ENCODE data around the gene FGF9. TPM values are rescaled to one million over a fixed set of nuclear protein-coding genes. Genes with fewer than 3 reads are reported as not detected.

The FGF9 gene
- total RNA-seq, 1 experiment from 2014 or later: 1.0 TPM

- Mint-ChIP-seq H3K27ac (ENCODE audit: unreplicated experiment) (no peak overlapping the region), H3K36me3 (ENCODE audit: insufficient read depth, unreplicated experiment) (no peaks in the 10 kb centered on the region), H3K9me3 (ENCODE audit: unreplicated experiment) (peaks cover 24% of the 10 kb centered on the region), H3K27me3 (ENCODE audit: insufficient read depth, unreplicated experiment) (peaks cover 2% of the 10 kb centered on the region), H3K4me3 (ENCODE audit: unreplicated experiment) (no peak overlapping the region), H3K4me1 (ENCODE audit: low read depth, unreplicated experiment) (no peaks in the 10 kb centered on the region)
- intact Hi-C loops (cut with micrococcal nuclease; ENCODE audit: unreplicated experiment): no loop called here
- no peaks in the 10 kb centered on the region for H3K36me3 ChIP-seq (ENCODE audit: control insufficient read depth, insufficient read depth, low read length)
- no peak for DNase-seq
- TF ChIP-seq CTCF (IDR thresholded peaks at IDR 0.05; ENCODE audit: insufficient read depth in 1 of 2, low read depth in 1 of 2, low read length in 1 of 2, severe bottlenecking in 1 of 2, unreplicated experiment in 1 of 2): no peak
- CTCF ChIA-PET: no interaction called here
- H3K4me1 ChIP-seq: peaks cover 23% of the 10 kb centered on the region
- BruUV-seq (replicated peaks): no TSS peak
- 0 out of 2 replicates have a peak, but pooled peaks cover 7% of the 10 kb centered on the region for H3K9me3 ChIP-seq
- H3K27me3 ChIP-seq (replicated peaks; ENCODE audit: control insufficient read depth, insufficient read depth, low read length): no peaks in the 10 kb centered on the region
- POLR2A ChIA-PET: no interaction called here
- no peak overlapping the region for H3K4me3 ChIP-seq (ENCODE audit: low read depth, low read length)
Measured at GRCh38 chr13:21659087-21659486, 11.8 kb upstream of the FGF9 start.

GRCh38 chr13:21661097-21661909, 9.6 kb upstream of the FGF9 start:
- Histone ChIP-seq H3K9me3 (0 out of 2 replicates have a peak, but pooled peaks cover 4% of the 10 kb centered on the region), H3K36me3 (ENCODE audit: control insufficient read depth, insufficient read depth, low read length) (no peaks in the 10 kb centered on the region), H3K27me3 (replicated peaks; ENCODE audit: control insufficient read depth, insufficient read depth, low read length) (no peaks in the 10 kb centered on the region), H3K4me3 (ENCODE audit: low read depth, low read length) (no peak overlapping the region), H3K4me1 (peaks cover 32% of the 10 kb centered on the region)
- no peaks in the 10 kb centered on the region for H3K4me1 Mint-ChIP-seq (ENCODE audit: low read depth, unreplicated experiment)
- H3K4me3 Mint-ChIP-seq (ENCODE audit: unreplicated experiment): no peak overlapping the region
- no peaks in the 10 kb centered on the region for H3K27me3 Mint-ChIP-seq (ENCODE audit: insufficient read depth, unreplicated experiment)
- CTCF ChIA-PET: no interaction called here
- no peak for DNase-seq
- BruUV-seq (replicated peaks): no TSS peak
- intact Hi-C loops (cut with micrococcal nuclease; ENCODE audit: unreplicated experiment): no loop called here
- no peaks in the 10 kb centered on the region for H3K36me3 Mint-ChIP-seq (ENCODE audit: insufficient read depth, unreplicated experiment)
- POLR2A ChIA-PET: no interaction called here
- peaks cover 11% of the 10 kb centered on the region for H3K9me3 Mint-ChIP-seq (ENCODE audit: unreplicated experiment)
- H3K27ac Mint-ChIP-seq (ENCODE audit: unreplicated experiment): no peak overlapping the region
- no peak for TF ChIP-seq CTCF (IDR thresholded peaks at IDR 0.05; ENCODE audit: insufficient read depth in 1 of 2, low read depth in 1 of 2, low read length in 1 of 2, severe bottlenecking in 1 of 2, unreplicated experiment in 1 of 2)

GRCh38 chr13:21663197-21663596, 7.7 kb upstream of the FGF9 start:
- H3K4me1 Mint-ChIP-seq (ENCODE audit: low read depth, unreplicated experiment): no peaks in the 10 kb centered on the region
- peaks cover 7% of the 10 kb centered on the region for H3K27me3 Mint-ChIP-seq (ENCODE audit: insufficient read depth, unreplicated experiment)
- H3K36me3 ChIP-seq (ENCODE audit: control insufficient read depth, insufficient read depth, low read length): no peaks in the 10 kb centered on the region
- no TSS peak for BruUV-seq (replicated peaks)
- no peak overlapping the region for H3K27ac Mint-ChIP-seq (ENCODE audit: unreplicated experiment)
- no peak overlapping the region for H3K4me3 ChIP-seq (ENCODE audit: low read depth, low read length)
- H3K9me3 ChIP-seq: 0 out of 2 replicates have a peak, but pooled peaks cover 4% of the 10 kb centered on the region
- ChIA-PET POLR2A (no interaction called here), CTCF (no interaction called here)
- intact Hi-C loops (cut with micrococcal nuclease; ENCODE audit: unreplicated experiment): no loop called here
- H3K4me3 Mint-ChIP-seq (ENCODE audit: unreplicated experiment): no peak overlapping the region
- TF ChIP-seq CTCF (IDR thresholded peaks at IDR 0.05; ENCODE audit: insufficient read depth in 1 of 2, low read depth in 1 of 2, low read length in 1 of 2, severe bottlenecking in 1 of 2, unreplicated experiment in 1 of 2): no peak
- peaks cover 32% of the 10 kb centered on the region for H3K4me1 ChIP-seq
- no peaks in the 10 kb centered on the region for H3K36me3 Mint-ChIP-seq (ENCODE audit: insufficient read depth, unreplicated experiment)
- no peaks in the 10 kb centered on the region for H3K27me3 ChIP-seq (replicated peaks; ENCODE audit: control insufficient read depth, insufficient read depth, low read length)
- no peak for DNase-seq
- no peaks in the 10 kb centered on the region for H3K9me3 Mint-ChIP-seq (ENCODE audit: unreplicated experiment)
